Ovary (tissue), 9 donors: Measurements from ENCODE around the gene TCF4. TPM values are rescaled to one million over a fixed set of nuclear protein-coding genes. Genes with fewer than 3 reads are reported as not detected.
A peak's percentile ranks its signal among the peaks of the same experiment; 100 is the strongest.

ENCODE experiments used
- DNase-seq, 5 donors: peaks; one replicate each; pipeline ENCODE4 v3.0.0-alpha.2; 2019 to 2020
- H3K27ac ChIP-seq, 2 donors: fragments of 200-600 bp; one replicate each; pipeline versions ENCODE4 v1.5.1 to v1.8.0; 2019 to 2022
- H3K27me3 ChIP-seq: fragments of 200-600 bp; one replicate; pipeline ENCODE4 v1.8.0; 2022
- H3K36me3 ChIP-seq: fragments of 200-600 bp; sonication (generic); one replicate; pipeline ENCODE4 v1.5.1; 2019
- H3K4me1 ChIP-seq: one replicate; pipeline ENCODE4 v1.8.1; 2013; ENCODE audit warnings: mild to moderate bottlenecking, moderate library complexity; ENCODE audit not compliant: insufficient read depth
- H3K4me3 ChIP-seq: fragments of 200-600 bp; sonication (generic); one replicate; pipeline ENCODE4 v1.5.1; 2017
- H3K9me3 ChIP-seq, 2 donors: fragments of 200-600 bp in 1 of 2; sonication (generic) in 1 of 2; one replicate each; pipeline versions ENCODE4 v1.5.1 to v1.8.1; 2013 to 2019; ENCODE audit warnings: mild to moderate bottlenecking in 1 of 2, moderate library complexity in 1 of 2
- EP300 ChIP-seq: sonication (generic); formaldehyde crosslinking; IDR thresholded peaks from one replicate; pipeline ENCODE4 v1.6.1; 2017; ENCODE audit warnings: antibody characterized with exemption
- POLR2A ChIP-seq: fragments of 450-650 bp; IDR thresholded peaks from one replicate; pipeline ENCODE4 v1.6.1; 2017; ENCODE audit warnings: antibody characterized with exemption, mild to moderate bottlenecking, moderate library complexity
- WGBS, 3 donors: extraction: QIAGEN DNeasy Blood & Tissue Kit in 1 of 3; methylation state at CpG; one replicate each; pipeline versions ENCODE4 v1.1.5 to v1.1.7; 2013 to 2017; 5-methylcytosine and 5-hydroxymethylcytosine counted together
- intact Hi-C, 4 donors: fragments of 100-400 bp; cut with DNase I; formaldehyde crosslinking; loops; one replicate each; pipeline versions ENCODE4 v1.11.0 to v1.15.1; 2022 to 2023
- polyA plus RNA-seq, 2 donors: library from polyadenylated mRNA; stranded (reverse); fragments of 200-250 nt in 1 of 2; fragments of 350-450 nt in 1 of 2; fragmentation: Illumina TruSeq in 1 of 2; extraction: RNeasy Lipid Tissue Mini Kit (QIAGEN cat#74804) in 1 of 2; gene quantifications; one replicate each; pipeline ENCODE4 v1.2.3, GENCODE V29; 2013 to 2014
- total RNA-seq, 7 donors: library from RNA; depleted of rRNA in 2 of 7; stranded (reverse); fragments of >200 nt in 2 of 7; fragmentation: NEBNext Ultra II Directional in 3 of 7; extraction: Animal tissue kit (Norgen Biotek cat#: 25700) in 3 of 7; gene quantifications; one replicate each; pipeline versions ENCODE4 v1.1.0 to v1.2.4, GENCODE V29; 2016 to 2023
- TF ChIP-seq, protein P1 (sequence below), 3 donors: fragments of 450-650 bp in 2 of 3; fragments of 200-600 bp in 1 of 3; IDR thresholded peaks; one replicate each; pipeline versions ENCODE4 v1.5.1 to v1.8.0; 2016 to 2022; ENCODE audit warnings: antibody characterized with exemption in 3 of 3, mild to moderate bottlenecking in 1 of 3
- donor health status: DM: no; HTN: no; CAD: no; lungs with moderate emphysema.
- donor health status: DM: no; HTN: no; CAD: no.
- donor health status: Bipolar disorder and iron deficiency.
- donor health status: DM: yes; HTN: yes; CAD: no.
- donor health status: DM: no; HTN: no; CAD: no.
- donor health status: DM: yes; HTN: yes; CAD: no.

TCF4 gene
- total and polyA plus RNA-seq, 9 donors, result 36.5 to 131 (median 112) TPM

DNA sequence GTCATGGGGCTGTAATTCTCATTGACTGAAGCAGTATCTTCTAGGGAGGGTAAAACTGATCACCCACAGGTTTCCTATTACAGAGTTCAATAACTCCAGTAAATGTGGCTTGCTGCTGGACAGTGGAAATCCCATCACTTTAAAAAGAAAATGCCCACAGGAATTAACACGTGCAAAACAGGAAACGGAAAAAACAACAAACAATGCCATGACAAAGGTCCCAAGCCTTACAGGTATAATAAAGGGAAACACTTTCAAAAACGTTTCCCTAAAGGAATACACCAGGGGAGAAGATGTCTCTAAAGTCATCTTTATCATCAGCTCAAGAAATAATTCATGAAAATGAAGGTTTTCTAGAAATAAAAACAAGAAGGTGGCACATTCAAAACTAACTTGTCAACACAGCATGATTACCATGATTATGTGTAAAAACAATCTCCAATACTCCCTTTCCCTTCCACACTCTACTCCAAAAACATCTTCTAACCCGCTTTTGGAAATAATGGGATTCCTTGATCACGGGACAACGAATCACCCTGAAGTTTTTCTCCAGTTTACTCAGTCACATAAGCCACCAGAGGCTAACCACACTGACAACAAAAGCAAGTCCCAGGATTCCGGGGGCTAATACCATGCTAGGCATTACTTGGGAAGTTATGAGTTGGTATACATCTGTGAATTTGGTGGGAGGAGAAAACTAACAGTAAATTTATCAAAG, 167.9 kb downstream of the TCF4 start:
- Histone ChIP-seq H3K27me3 (no peaks in the 10 kb centered on the region), H3K27ac (peak overlapping the region in 1 of 2 donors; percentile 64), H3K9me3 (no peaks in the 10 kb centered on the region), H3K4me3 (no peak overlapping the region), H3K4me1 (peaks cover 3% of the 10 kb centered on the region), H3K36me3 (no peaks in the 10 kb centered on the region)
- TF ChIP-seq, protein P1, sequence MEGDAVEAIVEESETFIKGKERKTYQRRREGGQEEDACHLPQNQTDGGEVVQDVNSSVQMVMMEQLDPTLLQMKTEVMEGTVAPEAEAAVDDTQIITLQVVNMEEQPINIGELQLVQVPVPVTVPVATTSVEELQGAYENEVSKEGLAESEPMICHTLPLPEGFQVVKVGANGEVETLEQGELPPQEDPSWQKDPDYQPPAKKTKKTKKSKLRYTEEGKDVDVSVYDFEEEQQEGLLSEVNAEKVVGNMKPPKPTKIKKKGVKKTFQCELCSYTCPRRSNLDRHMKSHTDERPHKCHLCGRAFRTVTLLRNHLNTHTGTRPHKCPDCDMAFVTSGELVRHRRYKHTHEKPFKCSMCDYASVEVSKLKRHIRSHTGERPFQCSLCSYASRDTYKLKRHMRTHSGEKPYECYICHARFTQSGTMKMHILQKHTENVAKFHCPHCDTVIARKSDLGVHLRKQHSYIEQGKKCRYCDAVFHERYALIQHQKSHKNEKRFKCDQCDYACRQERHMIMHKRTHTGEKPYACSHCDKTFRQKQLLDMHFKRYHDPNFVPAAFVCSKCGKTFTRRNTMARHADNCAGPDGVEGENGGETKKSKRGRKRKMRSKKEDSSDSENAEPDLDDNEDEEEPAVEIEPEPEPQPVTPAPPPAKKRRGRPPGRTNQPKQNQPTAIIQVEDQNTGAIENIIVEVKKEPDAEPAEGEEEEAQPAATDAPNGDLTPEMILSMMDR (IDR thresholded peaks at IDR 0.05), result no peak
- TF ChIP-seq POLR2A, result no peak
- TF ChIP-seq EP300, result no peak
- WGBS, 3 donors, result 12 to 37% (median 22%) methylated on average over 7 of the region's 7 CpGs
- intact Hi-C loops, result loop anchor here (2.0 to 10.0 kb wide), 6 partner anchors 165 to 1157 kb away; partner anchors contain the start of gene TCF4 (in 3 of the 4)
- DNase-seq, result no peak

DNA sequence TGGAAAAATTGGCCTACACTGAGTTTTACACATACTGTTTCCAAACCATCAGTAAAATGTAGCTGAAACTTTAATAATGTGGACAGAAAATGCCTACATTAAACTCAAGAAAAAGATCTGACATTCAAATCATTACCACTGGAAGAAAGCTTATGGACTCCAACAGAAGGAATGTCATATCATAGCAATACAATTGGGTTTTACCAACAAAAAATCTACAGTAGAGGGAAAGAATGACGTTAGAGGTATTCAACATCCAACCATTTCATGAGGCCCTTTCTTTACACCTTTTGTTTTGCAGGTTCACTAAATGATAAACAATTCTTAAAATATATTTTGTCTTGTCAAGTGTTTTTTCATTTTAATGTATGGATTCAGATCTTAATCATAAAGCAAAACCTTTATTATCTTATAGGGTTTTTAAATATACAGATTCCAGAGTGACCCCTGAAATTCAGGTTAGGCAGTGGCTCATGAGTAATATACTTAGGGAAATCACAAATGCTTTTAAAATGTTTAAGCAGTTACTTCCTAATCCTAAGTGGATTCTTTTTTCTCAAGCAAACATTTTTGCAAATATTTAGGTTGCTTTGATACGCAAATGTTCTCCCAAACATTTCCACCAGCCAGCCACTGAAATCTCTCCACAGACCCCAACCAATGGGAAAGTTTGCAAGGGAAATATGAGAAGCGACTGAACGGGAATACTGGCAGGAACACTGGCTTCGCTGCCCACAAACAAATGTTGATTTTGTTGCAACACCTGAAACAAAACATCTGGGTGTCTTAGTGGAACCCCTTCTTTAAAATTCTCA, 168.7 kb downstream of the TCF4 start:
- TF ChIP-seq EP300 (no peak), POLR2A (no peak)
- TF ChIP-seq, protein P1 (IDR thresholded peaks at IDR 0.05), result no peak
- H3K27ac ChIP-seq, result peak overlapping the region in 1 of 2 donors; percentile 64
- H3K4me3 ChIP-seq, result no peak overlapping the region
- H3K36me3 ChIP-seq, result no peaks in the 10 kb centered on the region
- intact Hi-C loops, result loop anchor here (5.0 to 10.0 kb wide), 4 partner anchors 185 to 1158 kb away; no protein-coding TSS in a partner anchor
- no peaks in the 10 kb centered on the region for H3K9me3 ChIP-seq
- 30 to 57% (median 46%) methylated on average over 5 of the region's 5 CpGs for WGBS, 3 donors
- H3K27me3 ChIP-seq, result no peaks in the 10 kb centered on the region
- H3K4me1 ChIP-seq, result peaks cover 3% of the 10 kb centered on the region
- no peak for DNase-seq

DNA sequence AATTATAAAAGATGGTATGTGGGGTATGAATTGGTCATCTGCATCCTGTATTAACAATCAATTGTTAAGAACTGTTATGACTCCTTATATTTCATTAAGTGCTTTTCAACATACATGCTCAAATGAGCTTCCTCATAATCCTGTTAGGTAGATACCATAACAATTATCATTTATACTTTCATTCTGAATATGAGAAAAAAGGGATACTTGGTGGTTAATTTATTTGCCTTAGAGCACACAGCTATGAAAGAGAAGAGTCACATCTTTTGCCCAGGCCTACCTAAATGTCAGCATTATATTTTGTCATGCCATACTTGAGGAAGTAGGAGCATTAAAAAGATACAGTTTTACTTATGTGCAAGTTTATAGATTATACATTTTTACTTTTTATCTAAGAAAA, 169.6 kb downstream of the TCF4 start:
- H3K27ac ChIP-seq, result no peak overlapping the region
- no peak overlapping the region for H3K4me3 ChIP-seq
- no peaks in the 10 kb centered on the region for H3K9me3 ChIP-seq
- no peaks in the 10 kb centered on the region for H3K27me3 ChIP-seq
- peaks cover 2% of the 10 kb centered on the region for H3K4me1 ChIP-seq
- no peak for DNase-seq
- TF ChIP-seq, protein P1 (IDR thresholded peaks at IDR 0.05), result no peak
- no peak for TF ChIP-seq EP300
- no peak for TF ChIP-seq POLR2A
- no peaks in the 10 kb centered on the region for H3K36me3 ChIP-seq
- intact Hi-C loops, result loop anchor here (5.0 to 10.0 kb wide), 4 partner anchors 184 to 1159 kb away; no protein-coding TSS in a partner anchor

DNA sequence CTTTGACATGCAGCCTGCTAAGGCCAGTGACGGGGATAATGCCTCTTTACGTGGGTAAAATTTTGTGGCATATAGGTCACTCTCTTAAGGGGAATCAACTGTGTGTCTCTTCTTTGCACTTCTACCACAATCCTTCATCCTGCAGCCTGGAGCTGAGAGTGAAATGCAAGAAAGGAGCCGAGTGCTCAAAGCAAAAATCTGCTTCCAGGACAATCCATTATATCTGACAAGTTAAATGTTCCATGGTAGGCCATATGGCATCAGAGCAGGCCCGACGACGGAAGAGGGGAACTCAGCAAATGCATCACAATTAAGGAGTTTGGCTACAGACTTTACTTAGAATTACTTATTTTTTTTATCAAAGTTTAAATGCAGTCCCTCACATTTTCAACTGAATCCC, 171.2 kb downstream of the TCF4 start:
- Histone ChIP-seq H3K4me1 (peaks cover 2% of the 10 kb centered on the region), H3K36me3 (no peaks in the 10 kb centered on the region), H3K27ac (no peak overlapping the region), H3K9me3 (no peaks in the 10 kb centered on the region), H3K27me3 (no peaks in the 10 kb centered on the region), H3K4me3 (no peak overlapping the region)
- 69 to 83% (median 71%) methylated on average over 6 of the region's 6 CpGs for WGBS, 3 donors
- no peak for DNase-seq
- TF ChIP-seq, protein P1 (IDR thresholded peaks at IDR 0.05), result no peak
- TF ChIP-seq POLR2A (no peak), EP300 (no peak)
- intact Hi-C loops, result loop anchor here (5.0 to 10.0 kb wide), 4 partner anchors 182 to 1161 kb away; no protein-coding TSS in a partner anchor
